Adrenal gland (tissue), 12 donors: ENCODE results near the gene PIMREG. TPM values are rescaled to one million over a fixed set of nuclear protein-coding genes. Genes with fewer than 3 reads are reported as not detected.

Experiments used
- DNase-seq, 7 donors: peaks; one replicate each; pipeline ENCODE4 v3.0.0-alpha.2; 2019 to 2020
- H3K27ac ChIP-seq, 5 donors: fragments of 200-600 bp; sonication (generic) in 4 of 5; 1 replicate in 3 of 5; 2 replicates in 2 of 5; pipeline versions ENCODE4 v1.5.1 to v1.8.0; 2016 to 2020; ENCODE audit warnings: mild to moderate bottlenecking in 1 of 5
- H3K27me3 ChIP-seq: fragments of 200-600 bp; 2 replicates; pipeline ENCODE4 v1.8.0; 2021
- H3K36me3 ChIP-seq, 2 donors: fragments of 200-600 bp; replicated peaks in 1 of 2; 1 replicate in 1 of 2; 2 replicates in 1 of 2; pipeline versions ENCODE4 v1.5.1 to v1.8.0; 2018 to 2022
- H3K4me1 ChIP-seq, 2 donors: fragments of 200-600 bp; replicated peaks in 1 of 2; 1 replicate in 1 of 2; 2 replicates in 1 of 2; pipeline versions ENCODE4 v1.5.1 to v1.8.0; 2018 to 2021
- H3K4me3 ChIP-seq, 4 donors: fragments of 200-600 bp; sonication (generic) in 3 of 4; one replicate each; pipeline ENCODE4 v1.5.1; 2016 to 2018
- H3K9me3 ChIP-seq, 3 donors: fragments of 200-600 bp; sonication (generic) in 1 of 3; replicated peaks in 1 of 3; 1 replicate in 2 of 3; 2 replicates in 1 of 3; pipeline versions ENCODE4 v1.5.1 to v1.8.0; 2016 to 2021
- CTCF ChIP-seq, 6 experiments: fragments of 450-650 bp in 4 of 6; fragments of 200-600 bp in 2 of 6; sonication (generic) in 1 of 6; IDR thresholded peaks; 1 replicate in 5 of 6; 2 replicates in 1 of 6; pipeline versions ENCODE4 v1.5.1 to v1.8.0; 2016 to 2021; ENCODE audit warnings: antibody characterized with exemption in 6 of 6, mild to moderate bottlenecking in 2 of 6, moderate library complexity in 1 of 6
- POLR2A ChIP-seq, 2 donors: fragments of 450-650 bp; IDR thresholded peaks; one replicate each; pipeline ENCODE4 v1.6.1; 2017; ENCODE audit warnings: antibody characterized with exemption in 2 of 2, mild to moderate bottlenecking in 2 of 2, moderate library complexity in 1 of 2
- WGBS, 4 donors: extraction: QIAGEN DNeasy Blood & Tissue Kit in 2 of 4; methylation state at CpG; one replicate each; pipeline versions ENCODE4 v1.1.5 to v1.1.7; 2013 to 2017; 5-methylcytosine and 5-hydroxymethylcytosine counted together
- intact Hi-C, 2 donors: fragments of 100-400 bp; cut with DNase I; formaldehyde crosslinking; loops; one replicate each; pipeline versions ENCODE4 v1.14.1 to v1.15.0; 2022 to 2023
- polyA plus RNA-seq, 3 donors: library from polyadenylated mRNA; stranded (reverse); fragments of 200-250 nt in 2 of 3; fragments of 350-450 nt in 1 of 3; fragmentation: Illumina TruSeq in 1 of 3; extraction: RNeasy Lipid Tissue Mini Kit (QIAGEN cat#74804) in 1 of 3; gene quantifications; one replicate each; pipeline ENCODE4 v1.2.3, GENCODE V29; 2013 to 2014
- total RNA-seq, 9 donors: library from RNA; depleted of rRNA in 4 of 9; stranded (reverse); fragments of >200 nt in 4 of 9; fragments of 120-200 nt in 1 of 9; fragmentation: NEBNext Ultra II Directional in 1 of 9; extraction: Animal tissue kit (Norgen Biotek cat#: 25700) in 1 of 9; gene quantifications; one replicate each; pipeline versions ENCODE4 v1.1.0 to v1.2.4, GENCODE V29; 2013 to 2023
- donor health status: healthy with polysubstance abuse.
- donor health status: Bipolar disorder and iron deficiency.
- donor health status: DM: yes; HTN: yes; CAD: no.
- donor health status: DM: no; HTN: no; CAD: no.
- donor health status: DM: no; HTN: no; CAD: no.
- donor health status: DM: yes; HTN: yes; CAD: no.

PIMREG gene
- total and polyA plus RNA-seq, 12 donors, result 0.72 to 8.4 (median 2.5) TPM

DNA sequence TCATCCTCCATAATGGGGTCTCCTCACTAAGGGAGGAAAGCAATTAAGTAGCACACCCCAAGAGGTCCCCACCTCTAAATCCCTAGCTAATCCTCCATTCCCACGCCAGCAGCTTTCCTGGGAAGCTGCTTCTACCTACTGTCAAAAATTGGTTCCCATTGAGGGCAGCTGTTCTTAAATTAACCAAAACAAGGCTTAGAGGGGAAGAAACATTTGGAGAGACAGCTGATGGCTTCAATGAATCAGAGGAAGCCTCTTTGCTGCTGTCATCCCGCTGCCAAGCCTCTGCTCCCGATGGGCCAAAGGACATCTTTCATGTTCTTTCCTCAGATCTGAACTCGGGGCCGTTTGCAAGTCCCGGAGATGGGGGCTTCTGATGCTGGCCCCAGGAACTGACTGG lies 36.0 kb upstream of the PIMREG start:
- intact Hi-C loops, result no loop called here
- no peak for DNase-seq
- TF ChIP-seq POLR2A (IDR thresholded peaks at IDR 0.05) (no peak), CTCF (IDR thresholded peaks at IDR 0.05) (no peak)

DNA sequence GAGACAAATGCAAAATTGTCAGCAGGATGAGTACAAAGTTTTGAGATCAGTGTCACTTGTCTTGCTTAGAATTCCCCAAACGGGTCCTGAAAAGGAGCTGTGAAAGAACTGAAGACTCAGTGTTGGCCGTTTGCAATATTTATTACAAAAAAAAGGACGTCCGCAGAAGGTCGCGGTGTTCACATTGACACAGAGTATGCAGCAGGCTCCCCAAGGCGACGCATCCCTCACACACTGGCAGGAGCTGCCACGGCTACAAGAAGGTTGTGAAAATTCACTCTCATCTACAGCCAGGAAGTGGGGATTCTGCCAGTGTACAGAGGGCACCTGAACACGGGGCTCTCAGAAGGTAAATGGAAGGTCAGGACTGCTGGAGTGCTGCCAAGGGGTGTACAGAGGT lies 35.5 kb upstream of the PIMREG start:
- intact Hi-C loops, result no loop called here
- H3K27me3 ChIP-seq, result peaks cover 9% of the 10 kb centered on the region
- H3K36me3 ChIP-seq, result no peaks in the 10 kb centered on the region
- no peak for DNase-seq
- no peaks in the 10 kb centered on the region for H3K4me1 ChIP-seq
- H3K4me3 ChIP-seq, result no peak overlapping the region
- H3K27ac ChIP-seq, result no peak overlapping the region
- H3K9me3 ChIP-seq, result no peaks in the 10 kb centered on the region
- TF ChIP-seq POLR2A (IDR thresholded peaks at IDR 0.05), result no peak
- TF ChIP-seq CTCF (IDR thresholded peaks at IDR 0.05), result no peak
- WGBS, 4 donors, result 46 to 50% (median 49%) methylated on average over 10 of the region's 10 CpGs

More for the DNA sequence above, 36.0 kb upstream of the PIMREG start:
- WGBS, 4 donors, result 49 to 63% (median 52%) methylated on average over 6 of the region's 6 CpGs
- no peaks in the 10 kb centered on the region for H3K4me1 ChIP-seq
- no peaks in the 10 kb centered on the region for H3K36me3 ChIP-seq
- no peak overlapping the region for H3K27ac ChIP-seq
- H3K4me3 ChIP-seq, result no peak overlapping the region
- H3K27me3 ChIP-seq, result peaks cover 5% of the 10 kb centered on the region
- no peaks in the 10 kb centered on the region for H3K9me3 ChIP-seq

GRCh38 chr17:6413065-6413464 lies 31.2 kb upstream of the PIMREG start:
- peaks cover 4% of the 10 kb centered on the region for H3K27me3 ChIP-seq
- WGBS, 4 donors, result 82 to 100% (median 95%) methylated on average over 1 of the region's 1 CpG

DNA sequence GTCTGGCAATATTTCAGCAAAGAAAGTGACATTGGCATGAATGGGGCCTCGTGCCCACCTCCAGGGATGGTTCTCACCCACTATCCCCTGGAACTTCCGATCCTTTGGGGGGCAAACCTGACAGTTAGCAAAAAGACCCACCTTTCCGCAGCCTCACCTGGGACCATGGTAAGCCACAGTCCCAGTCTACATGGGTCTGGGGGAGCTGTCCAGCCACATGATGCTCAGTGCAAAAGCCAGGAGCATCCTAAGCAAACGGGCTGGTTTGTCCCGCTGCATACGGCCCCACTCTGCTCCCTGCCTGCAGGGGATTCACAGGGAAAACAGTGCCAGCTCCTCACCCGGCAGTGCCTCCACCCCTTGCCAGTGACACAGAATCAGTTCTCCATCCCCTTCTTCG lies 28.6 kb upstream of the PIMREG start:
- WGBS, 4 donors, result 59 to 80% (median 72%) methylated on average over 6 to 8 of the region's 8 CpGs

More at GRCh38 chr17:6413065-6413464, 31.2 kb upstream of the PIMREG start:
- no peaks in the 10 kb centered on the region for H3K36me3 ChIP-seq
- DNase-seq, result no peak
- no peaks in the 10 kb centered on the region for H3K4me1 ChIP-seq
- intact Hi-C loops, result loop anchor here in 1 of 2 donors (10.0 kb wide), 1 partner anchor 338 kb away; the partner anchor contains the start of gene WSCD1
- no peaks in the 10 kb centered on the region for H3K9me3 ChIP-seq
- TF ChIP-seq POLR2A (IDR thresholded peaks at IDR 0.05) (no peak), CTCF (IDR thresholded peaks at IDR 0.05) (peak in 4 of 6 experiments; percentile 30 to 41 (median 34))
- no peak overlapping the region for H3K27ac ChIP-seq
- no peak overlapping the region for H3K4me3 ChIP-seq

More for the DNA sequence above, 28.6 kb upstream of the PIMREG start:
- intact Hi-C loops, result loop anchor here in 1 of 2 donors (10.0 kb wide), 1 partner anchor 341 kb away; the partner anchor contains the start of gene WSCD1
- no peak for DNase-seq
- peaks cover 4% of the 10 kb centered on the region for H3K27me3 ChIP-seq
- TF ChIP-seq CTCF (IDR thresholded peaks at IDR 0.05) (no peak), POLR2A (IDR thresholded peaks at IDR 0.05) (no peak)
- H3K4me1 ChIP-seq, result no peaks in the 10 kb centered on the region
- no peak overlapping the region for H3K4me3 ChIP-seq
- no peak overlapping the region for H3K27ac ChIP-seq
- no peaks in the 10 kb centered on the region for H3K9me3 ChIP-seq
- no peaks in the 10 kb centered on the region for H3K36me3 ChIP-seq
